ENCODE results near the gene TRIP10. TPM values are rescaled to one million over a fixed set of nuclear protein-coding genes. Genes with fewer than 3 reads are reported as not detected.
A peak's percentile ranks its signal among the peaks of the same experiment; 100 is the strongest.
"Not testable (repeated sequence)": the region's sequence is repeated elsewhere in the genome, so short reads cannot be mapped to it uniquely, and the experiment has no call there.

The TRIP10 gene
- total and polyA plus RNA-seq, 2 of the 8 experiments (the other 6 are each of a cell fraction or from before 2014, with no cell fraction given), result 27.8 to 69.5 TPM

DNA sequence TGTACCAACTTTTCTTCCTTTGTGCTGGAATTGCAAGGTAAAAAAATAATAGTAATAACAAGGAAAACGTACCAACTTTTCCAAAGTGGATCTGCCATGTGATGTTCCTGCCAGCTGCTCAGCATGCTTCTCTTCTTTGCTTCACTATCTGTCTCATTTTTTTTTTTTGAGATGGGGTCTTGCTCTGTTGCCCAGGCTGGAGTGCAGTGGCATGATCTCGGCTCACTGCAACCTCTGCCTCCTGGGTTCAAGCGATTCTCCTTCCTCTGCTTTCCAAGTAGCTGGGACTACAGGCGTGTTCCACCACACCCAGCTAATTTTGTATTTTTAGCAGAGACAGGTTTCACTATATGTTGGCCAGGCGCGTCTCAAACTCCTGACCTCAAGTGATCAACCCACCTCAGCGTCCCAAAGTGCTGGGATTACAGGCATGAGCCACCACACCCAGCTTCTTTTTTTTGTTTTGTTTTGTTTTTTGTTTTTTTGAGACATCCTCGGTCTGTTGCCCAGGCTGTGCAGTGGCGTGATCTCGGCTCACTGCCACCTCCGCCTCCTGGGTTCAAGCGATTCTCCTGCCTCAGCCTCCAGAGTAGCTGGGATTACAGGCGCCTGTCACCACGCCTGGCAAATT, 60.8 kb downstream of the TRIP10 start:
- peaks cover 0 to 11% (median 3%) of the 10 kb centered on the region in 4 experiments; a peak in 2 of 7 replicates for H3K4me1 ChIP-seq (replicated peaks in 1 of 4; ENCODE audit: control insufficient read depth in 3 of 4, insufficient read depth in 4 of 4, low read length in 3 of 4)
- not testable (repeated sequence) for H2AK5ac ChIP-seq (ENCODE audit: low read depth, low read length); H4K5ac ChIP-seq (ENCODE audit: insufficient read length, low read depth, low read length); DNase-seq (ENCODE audit: low read depth in 1 of 2, low spot score in 2 of 2); H3K4ac ChIP-seq (replicated peaks; ENCODE audit: insufficient read length, low read depth, low read length); H2BK5ac ChIP-seq (ENCODE audit: low read depth, low read length); H2BK120ac ChIP-seq (replicated peaks; ENCODE audit: low read depth, low read length); H3K9ac ChIP-seq (replicated peaks in 1 of 4; ENCODE audit: extremely low read depth in 1 of 4, low read depth in 3 of 4, low read length in 3 of 4); H2AFZ ChIP-seq (ENCODE audit: low read length); H3K79me1 ChIP-seq (ENCODE audit: low read depth, low read length); H3K27me3 ChIP-seq (replicated peaks in 1 of 4; ENCODE audit: control insufficient read depth in 3 of 4, extremely low read depth in 1 of 4, insufficient read depth in 3 of 4, low read length in 3 of 4); H2BK20ac ChIP-seq (ENCODE audit: low read length); H3K4me3 ChIP-seq (ENCODE audit: extremely low read depth in 1 of 4, insufficient read depth in 2 of 4, low read depth in 3 of 4, low read length in 4 of 4); H4K91ac ChIP-seq (replicated peaks; ENCODE audit: insufficient read length, low read length); H4K20me1 ChIP-seq (replicated peaks in 1 of 2; ENCODE audit: control insufficient read depth in 1 of 2, insufficient read depth in 2 of 2, low read length in 2 of 2); H2BK15ac ChIP-seq (ENCODE audit: low read length); H3K23ac ChIP-seq (ENCODE audit: insufficient read length); H3K4me2 ChIP-seq (ENCODE audit: insufficient read depth in 1 of 2, low read depth in 2 of 2, low read length in 2 of 2); H3K23me2 ChIP-seq (ENCODE audit: low read depth, low read length); H3K27ac ChIP-seq (ENCODE audit: low read depth, low read length); FAIRE-seq; H3K36me3 ChIP-seq (ENCODE audit: control insufficient read depth in 2 of 4, insufficient read depth in 4 of 4, low read length in 3 of 4); H3K79me2 ChIP-seq (ENCODE audit: control insufficient read depth in 1 of 2, insufficient read depth in 2 of 2, low read length in 2 of 2); H4K8ac ChIP-seq (ENCODE audit: extremely low read depth, insufficient read depth, low read length); H3K18ac ChIP-seq (ENCODE audit: extremely low read depth, low read length); H3K14ac ChIP-seq (ENCODE audit: insufficient read length); H3K56ac ChIP-seq (replicated peaks; ENCODE audit: insufficient read length, low read depth, low read length)
- WGBS, 2 experiments (ENCODE audit: extremely low coverage in 1 of 2, insufficient coverage in 1 of 2, insufficient read length in 1 of 2, insufficient replicate concordance in 2 of 2, low coverage in 1 of 2, low lambda C conversion rate in 2 of 2, missing lambda C conversion rate in 1 of 2), result 85% methylated on average over 14 of the region's 14 CpGs; no CpG with 5 or more reads in 1 of the 2 experiments
- POLR2A ChIA-PET (ENCODE audit: partially characterized antibody), result interaction anchor here (1.0 to 1.7 kb wide), 4 partner anchors 10 to 17 kb away, joined by 3 to 7 read pairs (median 4); no protein-coding TSS in a partner anchor
- CTCF ChIA-PET (ENCODE audit: partially characterized antibody), result interaction anchor here (0.6 to 1.1 kb wide), 4 partner anchors 10 to 446 kb away, joined by 3 to 4 read pairs (median 4); no protein-coding TSS in a partner anchor
- H2BK12ac ChIP-seq (ENCODE audit: low read depth, low read length), result 0 out of 2 replicates have a peak overlapping the region, but pooled peaks have one; percentile 60
- peaks cover 2 to 17% of the 10 kb centered on the region in 2 experiments; a peak in 3 of 4 replicates for H3K9me3 ChIP-seq (ENCODE audit: insufficient read depth in 2 of 2, low read depth in 1 of 2, low read length in 1 of 2)
